GM21447 (cell line): ENCODE results near the gene CLASRP.
"Not testable (repeated sequence)": the region's sequence is repeated elsewhere in the genome, so short reads cannot be mapped to it uniquely, and the experiment has no call there.

ENCODE experiments used
- ATAC-seq: cut with Tn5 transposase; IDR thresholded peaks from one replicate; pipeline ENCODE4 v1.9.1; 2021; ENCODE audit not compliant: unreplicated experiment

Gene CLASRP

GRCh38 chr19:45100201-45100600 is 61.4 kb downstream of the CLASRP start:
- no peak for ATAC-seq

GRCh38 chr19:45100846-45101252 is 62.0 kb downstream of the CLASRP start:
- ATAC-seq, result no peak

- no peak for ATAC-seq
These were observed 63.0 kb downstream of the CLASRP start for GRCh38 chr19:45101806-45102205.

- ATAC-seq, result no peak
These were observed 63.6 kb downstream of the CLASRP start for GRCh38 chr19:45102481-45102880.

GRCh38 chr19:45103156-45103507 is 64.3 kb downstream of the CLASRP start:
- ATAC-seq, result peak; percentile 48

GRCh38 chr19:45103508-45104319 is 64.9 kb downstream of the CLASRP start:
- ATAC-seq, result no peak

GRCh38 chr19:45104658-45105349 is 66.0 kb downstream of the CLASRP start:
- no peak for ATAC-seq

GRCh38 chr19:45106363-45106762 is 67.5 kb downstream of the CLASRP start:
- ATAC-seq, result not testable (repeated sequence)

- no peak for ATAC-seq
These were observed 68.8 kb downstream of the CLASRP start for GRCh38 chr19:45107621-45108150.

GRCh38 chr19:45110851-45111266 is 72.0 kb downstream of the CLASRP start:
- ATAC-seq, result no peak

- ATAC-seq, result no peak
These were observed 73.4 kb downstream of the CLASRP start for GRCh38 chr19:45112111-45112827.

- no peak for ATAC-seq
These were observed 74.8 kb downstream of the CLASRP start for GRCh38 chr19:45113628-45114027.

GRCh38 chr19:45114116-45114515 is 75.3 kb downstream of the CLASRP start:
- no peak for ATAC-seq

GRCh38 chr19:45115809-45116615 is 77.2 kb downstream of the CLASRP start:
- ATAC-seq, result no peak

GRCh38 chr19:45117167-45117594 is 78.3 kb downstream of the CLASRP start:
- peak; percentile 43 for ATAC-seq

- ATAC-seq, result no peak
These were observed 78.8 kb downstream of the CLASRP start for GRCh38 chr19:45117671-45118070.

- no peak for ATAC-seq
These were observed 79.3 kb downstream of the CLASRP start for GRCh38 chr19:45118106-45118505.

- not testable (repeated sequence) for ATAC-seq
These were observed 79.9 kb downstream of the CLASRP start for GRCh38 chr19:45118591-45119355.

- ATAC-seq, result no peak
These were observed 80.7 kb downstream of the CLASRP start for GRCh38 chr19:45119582-45119981.
